Iris pigment epithelial cell (primary cell): Measurements from ENCODE around the gene CHMP4B.

Experiments used
- DNase-seq: peaks from one replicate; pipeline ENCODE4 v3.0.0-alpha.2; 2011; ENCODE audit warnings: low read depth

CHMP4B gene

GRCh38 chr20:33821270-33821836 is 10.2 kb downstream of the CHMP4B start:
- no peak for DNase-seq

- DNase-seq, result no peak
Measured at GRCh38 chr20:33822423-33822822, 11.3 kb downstream of the CHMP4B start.

GRCh38 chr20:33822991-33823390 is 11.8 kb downstream of the CHMP4B start:
- DNase-seq, result no peak

GRCh38 chr20:33824852-33825251 is 13.7 kb downstream of the CHMP4B start:
- DNase-seq, result no peak

- DNase-seq, result no peak
Measured at GRCh38 chr20:33825340-33826269, 14.5 kb downstream of the CHMP4B start.

GRCh38 chr20:33826270-33826897 is 15.2 kb downstream of the CHMP4B start:
- DNase-seq, result no peak

- DNase-seq, result no peak
Measured at GRCh38 chr20:33827109-33827508, 16.0 kb downstream of the CHMP4B start.

GRCh38 chr20:33827634-33828325 is 16.6 kb downstream of the CHMP4B start:
- peak; percentile 53 for DNase-seq

- DNase-seq, result no peak
Measured at GRCh38 chr20:33828326-33828844, 17.2 kb downstream of the CHMP4B start.

- peak; percentile 26 for DNase-seq
Measured at GRCh38 chr20:33828967-33829560, 17.9 kb downstream of the CHMP4B start.

GRCh38 chr20:33829636-33830035 is 18.5 kb downstream of the CHMP4B start:
- DNase-seq, result no peak

GRCh38 chr20:33830371-33830770 is 19.2 kb downstream of the CHMP4B start:
- no peak for DNase-seq

GRCh38 chr20:33832103-33832804 is 21.1 kb downstream of the CHMP4B start:
- no peak for DNase-seq

- no peak for DNase-seq
Measured at GRCh38 chr20:33833333-33833732, 22.2 kb downstream of the CHMP4B start.

- no peak for DNase-seq
Measured at GRCh38 chr20:33835615-33836172, 24.5 kb downstream of the CHMP4B start.

GRCh38 chr20:33836277-33836676 is 25.1 kb downstream of the CHMP4B start:
- DNase-seq, result no peak

GRCh38 chr20:33837096-33837830 is 26.1 kb downstream of the CHMP4B start:
- no peak for DNase-seq

GRCh38 chr20:33838035-33838864 is 27.1 kb downstream of the CHMP4B start:
- no peak for DNase-seq

GRCh38 chr20:33839591-33839990 is 28.4 kb downstream of the CHMP4B start:
- DNase-seq, result no peak
